Astrocyte (in vitro differentiated cells and primary cell): ENCODE measurements around the gene C2orf92.

Source experiments
- EZH2 ChIP-seq: IDR thresholded peaks from 2 replicates; pipeline ENCODE4 v1.6.1; 2012; ENCODE audit warnings: mild to moderate bottlenecking, low read length, inconsistent platforms; ENCODE audit not compliant: insufficient read depth
- TF ChIP-seq, protein P1 (sequence below): IDR thresholded peaks from 2 replicates; pipeline ENCODE4 v1.5.1; 2011; ENCODE audit warnings: low read depth, mild to moderate bottlenecking, inconsistent platforms, low read length, moderate library complexity; ENCODE audit not compliant: insufficient read depth

DNA sequence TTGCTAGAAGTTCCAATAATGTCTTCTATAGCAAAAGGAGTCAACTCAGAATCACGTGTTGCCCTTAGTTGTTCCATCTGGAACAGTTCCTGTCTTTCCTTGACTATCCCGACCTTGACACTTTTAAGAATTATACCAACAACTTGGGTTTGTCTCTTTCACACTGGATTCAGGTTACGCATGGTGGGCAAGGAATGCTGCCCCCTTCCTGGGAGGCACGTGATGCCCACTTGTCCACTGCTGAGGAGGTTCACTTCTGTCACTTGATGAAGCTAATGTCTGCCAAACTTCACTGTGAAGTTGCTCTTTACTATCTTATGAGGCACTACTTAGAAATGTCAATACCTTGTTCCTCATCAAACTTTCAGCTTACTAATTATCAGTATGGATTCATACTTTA is 18.4 kb upstream of the C2orf92 start:
- TF ChIP-seq, protein P1, sequence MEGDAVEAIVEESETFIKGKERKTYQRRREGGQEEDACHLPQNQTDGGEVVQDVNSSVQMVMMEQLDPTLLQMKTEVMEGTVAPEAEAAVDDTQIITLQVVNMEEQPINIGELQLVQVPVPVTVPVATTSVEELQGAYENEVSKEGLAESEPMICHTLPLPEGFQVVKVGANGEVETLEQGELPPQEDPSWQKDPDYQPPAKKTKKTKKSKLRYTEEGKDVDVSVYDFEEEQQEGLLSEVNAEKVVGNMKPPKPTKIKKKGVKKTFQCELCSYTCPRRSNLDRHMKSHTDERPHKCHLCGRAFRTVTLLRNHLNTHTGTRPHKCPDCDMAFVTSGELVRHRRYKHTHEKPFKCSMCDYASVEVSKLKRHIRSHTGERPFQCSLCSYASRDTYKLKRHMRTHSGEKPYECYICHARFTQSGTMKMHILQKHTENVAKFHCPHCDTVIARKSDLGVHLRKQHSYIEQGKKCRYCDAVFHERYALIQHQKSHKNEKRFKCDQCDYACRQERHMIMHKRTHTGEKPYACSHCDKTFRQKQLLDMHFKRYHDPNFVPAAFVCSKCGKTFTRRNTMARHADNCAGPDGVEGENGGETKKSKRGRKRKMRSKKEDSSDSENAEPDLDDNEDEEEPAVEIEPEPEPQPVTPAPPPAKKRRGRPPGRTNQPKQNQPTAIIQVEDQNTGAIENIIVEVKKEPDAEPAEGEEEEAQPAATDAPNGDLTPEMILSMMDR = no peak
- no peak for TF ChIP-seq EZH2
